K562 (cell line): Measurements from ENCODE around the gene PTH1R. TPM values are rescaled to one million over a fixed set of nuclear protein-coding genes. Genes with fewer than 3 reads are reported as not detected.
A peak's percentile ranks its signal among the peaks of the same experiment; 100 is the strongest.

Experiments
- ATAC-seq: fragments of 200-7000 bp; cut with Tn5 transposase; 3 replicates; pipeline ENCODE4 v1.9.1; 2020; ENCODE audit warnings: moderate library complexity
- BruUV-seq: library from RNA; stranded (reverse); fragments of 400-500 nt; replicated peaks from 2 replicates; lab custom pipeline; 2021; lab: Mats Ljungman, UMichigan
- CTCF ChIA-PET: fragments of 300-600 bp; formaldehyde crosslinking; extraction: SDS; loops from one replicate; lab custom pipeline; 2021; ENCODE audit warnings: low intra/inter-chr PET ratio; lab: Yijun Ruan, JAX
- POLR2A ChIA-PET: fragments of 300-600, 350-650 bp; sonication (Branson Sonifier 250); formaldehyde crosslinking; extraction: SDS; loops from one replicate; lab custom pipeline; 2021; ENCODE audit warnings: antibody characterized with exemption, inconsistent platforms; lab: Yijun Ruan, JAX
- DNase-seq, 4 experiments: peaks; one replicate each; pipeline versions ENCODE4 v3.0.0 to v3.0.0-alpha.2; 2011 to 2018; ENCODE audit warnings: low spot score in 3 of 4, mixed read lengths in 3 of 4; ENCODE audit errors: extremely low read depth in 1 of 4
- FAIRE-seq: peaks from 2 replicates; lab custom pipeline; 2011; peaks lifted over from hg19 to GRCh38; lab: Jason Lieb, UNC
- H2AFZ ChIP-seq: 2 replicates; pipeline ENCODE4 v1.6.0; 2011; ENCODE audit warnings: low read depth, low read length, control low read depth, inconsistent platforms
- H3K27ac ChIP-seq: fragments of 200-600 bp; 3 replicates; pipeline ENCODE4 v1.8.0; 2011; ENCODE audit warnings: low read depth, mild to moderate bottlenecking, control low read depth, inconsistent platforms, low read length, moderate library complexity, mixed read lengths; ENCODE audit errors: extremely low read depth
- H3K27me3 ChIP-seq, 2 experiments: fragments of 300-600 bp in 1 of 2; 2 replicates in 1 of 2; 3 replicates in 1 of 2; pipeline versions ENCODE4 v1.6.0 to v1.8.0; 2011; ENCODE audit warnings: inconsistent platforms in 2 of 2, low read length in 2 of 2, mild to moderate bottlenecking in 1 of 2, mixed read lengths in 1 of 2, moderate library complexity in 1 of 2; ENCODE audit not compliant: control insufficient read depth in 2 of 2, insufficient read depth in 2 of 2
- H3K36me3 ChIP-seq: fragments of 300-600 bp; 3 replicates; pipeline ENCODE4 v1.8.0; 2011; ENCODE audit warnings: mild to moderate bottlenecking, low read length, inconsistent platforms; ENCODE audit not compliant: control insufficient read depth, insufficient read depth
- H3K4me1 ChIP-seq, 2 experiments: fragments of 200-600 bp in 1 of 2; replicated peaks in 1 of 2; 2 replicates in 1 of 2; 3 replicates in 1 of 2; pipeline versions ENCODE4 v1.5.1 to v1.8.0; 2011; ENCODE audit warnings: inconsistent platforms in 2 of 2, low read length in 2 of 2, mild to moderate bottlenecking in 1 of 2, mixed read lengths in 1 of 2, moderate library complexity in 1 of 2; ENCODE audit not compliant: control insufficient read depth in 2 of 2, insufficient read depth in 2 of 2
- H3K4me2 ChIP-seq: 2 replicates; pipeline ENCODE4 v1.6.1; 2011; ENCODE audit warnings: low read length, control low read depth, inconsistent platforms, mixed read lengths; ENCODE audit not compliant: insufficient read depth
- H3K4me3 ChIP-seq: fragments of 200-600 bp; sonication (generic), shearing (Covaris generic); 2 replicates; pipeline ENCODE4 v1.5.1; 2016; ENCODE audit warnings: control low read depth, inconsistent platforms
- H3K79me2 ChIP-seq: fragments of 200-600 bp; 3 replicates; pipeline ENCODE4 v1.8.0; 2011; ENCODE audit warnings: low read length, inconsistent platforms; ENCODE audit not compliant: control insufficient read depth, insufficient read depth
- H3K9ac ChIP-seq, 2 experiments: 2 replicates each; pipeline versions ENCODE4 v1.6.0 to v1.6.1; 2011; ENCODE audit warnings: low read depth in 2 of 2, low read length in 2 of 2, control low read depth in 1 of 2, inconsistent platforms in 1 of 2, mild to moderate bottlenecking in 1 of 2, mixed read lengths in 1 of 2; ENCODE audit not compliant: insufficient read depth in 1 of 2
- H3K9me1 ChIP-seq: one replicate; pipeline ENCODE4 v1.6.0; 2011; ENCODE audit warnings: inconsistent platforms, mild to moderate bottlenecking, low read length, moderate library complexity; ENCODE audit not compliant: control insufficient read depth, insufficient read depth
- H3K9me3 ChIP-seq: replicated peaks from 2 replicates; pipeline ENCODE4 v1.5.1; 2011; ENCODE audit warnings: low read depth, low read length, inconsistent platforms; ENCODE audit not compliant: control insufficient read depth, insufficient read depth
- H4K20me1 ChIP-seq: replicated peaks from 2 replicates; pipeline ENCODE4 v1.6.1; 2011; ENCODE audit warnings: low read length, inconsistent platforms, mixed read lengths; ENCODE audit not compliant: control insufficient read depth, insufficient read depth
- NFIC ChIP-seq: fragments of 450-650 bp; IDR thresholded peaks from 2 replicates; pipeline ENCODE4 v1.6.1; 2017; ENCODE audit warnings: mild to moderate bottlenecking, inconsistent platforms
- POLR2A ChIP-seq: fragments of 450-650 bp; conservative IDR thresholded peaks from 2 replicates; pipeline ENCODE4 v1.6.1; 2016
- WGBS: fragments of 100-300 bp; shearing (Covaris generic); methylation state at CpG from one replicate; pipeline ENCODE4 v1.1.6; 2016; ENCODE audit warnings: low coverage, mixed read lengths; ENCODE audit not compliant: insufficient coverage; ENCODE audit errors: missing lambda C conversion rate; 5-methylcytosine and 5-hydroxymethylcytosine counted together
- in situ Hi-C: fragments of 300-500 bp; cut with MboI; formaldehyde crosslinking; loops from 4 replicates; pipeline ENCODE4 v1.15.0; 2018; ENCODE audit warnings: inconsistent platforms, mixed read lengths
- intact Hi-C: fragments of 100-400 bp; cut with micrococcal nuclease; formaldehyde crosslinking; loops from 2 replicates; pipeline ENCODE4 v1.14.2; 2022
- polyA plus RNA-seq, 8 experiments: library from polyadenylated mRNA; depleted of rRNA in 4 of 8; stranded (reverse) in 5 of 8; unstranded in 3 of 8; fragments of >200 nt; fragmentation: Nextera tagmentation in 2 of 8; fragmentation: Illumina TruSeq in 1 of 8; extraction: Ambion mirVana in 2 of 8; extraction: Trizol in 1 of 8; gene quantifications; 2 replicates each; pipeline versions ENCODE4 v1.2.1 to v1.2.3, GENCODE V29; 2011 to 2014; ENCODE audit warnings: inconsistent platforms in 1 of 8, missing spikeins in 1 of 8
- total RNA-seq, 7 experiments: library from RNA; depleted of rRNA in 6 of 7; stranded (reverse); fragments of >200 nt in 6 of 7; fragmentation: Illumina TruSeq in 2 of 7; extraction: Trizol in 2 of 7; gene quantifications; 2 replicates each; pipeline versions ENCODE4 v1.2.1 to v1.2.3, GENCODE V29; 2011 to 2021; ENCODE audit warnings: low replicate concordance in 1 of 7
- TF ChIP-seq, protein P1 (sequence below): IDR thresholded peaks from 3 replicates; pipeline ENCODE4 v1.6.1; 2011; ENCODE audit warnings: borderline replicate concordance, mild to moderate bottlenecking; ENCODE audit not compliant: insufficient read length, insufficient read depth

The PTH1R gene
- total and polyA plus RNA-seq, 9 of the 15 experiments (the other 6 are each of a cell fraction or from before 2014, with no cell fraction given): not detected

DNA sequence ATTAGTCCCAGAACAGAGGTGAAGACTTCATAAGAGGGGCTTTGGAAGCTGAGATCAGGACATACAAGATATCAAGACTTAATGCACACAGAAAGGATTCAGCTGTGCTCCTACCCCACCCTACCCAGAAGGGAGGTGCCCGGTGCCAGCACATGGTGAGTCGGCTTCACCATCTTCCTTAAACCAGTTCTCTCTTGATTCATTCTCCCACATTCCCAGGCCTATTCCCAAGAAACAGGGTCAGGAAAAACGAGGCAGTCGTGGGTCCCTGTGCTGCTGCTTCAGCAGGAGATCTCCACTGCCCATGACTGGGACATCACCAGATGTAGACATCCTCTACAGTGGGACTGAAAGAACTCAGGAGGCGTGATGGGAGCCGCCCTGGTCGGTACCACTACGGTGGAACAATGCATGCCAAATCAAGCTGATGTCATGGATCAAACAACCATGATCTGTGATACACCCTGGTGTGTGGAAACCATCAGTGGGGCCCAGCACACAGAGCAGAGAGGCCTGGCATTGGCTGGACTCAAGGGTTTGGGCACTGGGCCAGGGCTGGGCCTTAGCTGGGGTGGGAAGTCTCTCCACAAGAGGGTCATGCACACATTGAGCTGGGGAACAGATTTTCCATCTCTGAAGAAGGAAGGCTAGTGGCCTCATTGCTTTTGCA lies 57.1 kb downstream of the PTH1R start:
- H3K9me3 ChIP-seq: no peaks in the 10 kb centered on the region
- CTCF ChIA-PET: no interaction called here
- ATAC-seq (no peak), FAIRE-seq (peak; percentile 54), DNase-seq (no peak)
- peaks cover 94% of the 10 kb centered on the region for H3K79me2 ChIP-seq
- peak overlapping the region in 1 of 2 experiments; percentile 54; a peak in 1 of 4 replicates for H3K9ac ChIP-seq
- in situ Hi-C loops: no loop called here
- peaks cover 12% of the 10 kb centered on the region for H3K9me1 ChIP-seq
- H3K36me3 ChIP-seq: peaks cover 78% of the 10 kb centered on the region
- no peak overlapping the region for H3K4me3 ChIP-seq
- H3K4me1 ChIP-seq: peaks cover 39 to 40% of the 10 kb centered on the region in 2 experiments
- H3K4me2 ChIP-seq: no peak overlapping the region
- peak overlapping the region; percentile 42; the same call in 1 of the 3 replicates for H3K27ac ChIP-seq
- no peak overlapping the region for H2AFZ ChIP-seq
- intact Hi-C loops: loop anchor here (5.0 kb wide), 1 partner anchor 43 kb away; the partner anchor contains the start of genes CCDC12 and NBEAL2
- TF ChIP-seq POLR2A: peak; percentile 6; the same call in 1 of the 2 replicates
- TF ChIP-seq, protein P1, sequence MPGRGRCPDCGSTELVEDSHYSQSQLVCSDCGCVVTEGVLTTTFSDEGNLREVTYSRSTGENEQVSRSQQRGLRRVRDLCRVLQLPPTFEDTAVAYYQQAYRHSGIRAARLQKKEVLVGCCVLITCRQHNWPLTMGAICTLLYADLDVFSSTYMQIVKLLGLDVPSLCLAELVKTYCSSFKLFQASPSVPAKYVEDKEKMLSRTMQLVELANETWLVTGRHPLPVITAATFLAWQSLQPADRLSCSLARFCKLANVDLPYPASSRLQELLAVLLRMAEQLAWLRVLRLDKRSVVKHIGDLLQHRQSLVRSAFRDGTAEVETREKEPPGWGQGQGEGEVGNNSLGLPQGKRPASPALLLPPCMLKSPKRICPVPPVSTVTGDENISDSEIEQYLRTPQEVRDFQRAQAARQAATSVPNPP: no peak
- peak; percentile 60; the same call in 1 of the 2 replicates for TF ChIP-seq NFIC
- H4K20me1 ChIP-seq: peaks cover 38% of the 10 kb centered on the region
- 91% methylated on average over 8 of the region's 8 CpGs for WGBS
- no peaks in the 10 kb centered on the region for H3K27me3 ChIP-seq
- POLR2A ChIA-PET: interaction anchor here (0.6 to 2.4 kb wide), 11 partner anchors 9 to 61 kb away, joined by 3 to 14 read pairs (median 5); partner anchors contain the start of gene NBEAL2
- no TSS peak for BruUV-seq
